Right atrium auricular region (tissue), 2 donors: ENCODE data around the gene CD4. TPM values are rescaled to one million over a fixed set of nuclear protein-coding genes. Genes with fewer than 3 reads are reported as not detected.
A peak's percentile ranks its signal among the peaks of the same experiment; 100 is the strongest.

Experiments
- DNase-seq: peaks from one replicate; pipeline ENCODE4 v3.0.0-alpha.2; 2019; ENCODE audit warnings: low spot score
- H3K27ac ChIP-seq, 2 donors: fragments of 200-600 bp; sonication (generic); 1 replicate in 1 of 2; 2 replicates in 1 of 2; pipeline ENCODE4 v1.5.1; 2016 to 2019
- H3K27me3 ChIP-seq, 2 donors: fragments of 200-600 bp; sonication (generic); one replicate each; pipeline versions ENCODE4 v1.5.1 to v1.6.0; 2017 to 2019
- H3K36me3 ChIP-seq: fragments of 200-600 bp; sonication (generic); one replicate; pipeline ENCODE4 v1.5.1; 2016
- H3K4me1 ChIP-seq, 2 donors: fragments of 200-600 bp; sonication (generic); one replicate each; pipeline versions ENCODE4 v1.5.1 to v1.6.0; 2017 to 2019
- H3K4me3 ChIP-seq, 2 donors: fragments of 200-600 bp; sonication (generic); 1 replicate in 1 of 2; 2 replicates in 1 of 2; pipeline ENCODE4 v1.5.1; 2017 to 2019; ENCODE audit warnings: mild to moderate bottlenecking in 1 of 2, moderate library complexity in 1 of 2
- H3K9me3 ChIP-seq, 2 donors: fragments of 200-600 bp; sonication (generic); one replicate each; pipeline ENCODE4 v1.5.1; 2019
- total RNA-seq, 2 donors: library from RNA; depleted of rRNA; stranded (reverse); fragments of >200 nt; gene quantifications; one replicate each; pipeline ENCODE4 v1.1.0, GENCODE V29; 2016
- TF ChIP-seq, protein P1 (sequence below), 2 donors: fragments of 200-600 bp; sonication (generic); IDR thresholded peaks; one replicate each; pipeline ENCODE4 v1.5.1; 2019; ENCODE audit warnings: antibody characterized with exemption in 2 of 2

Gene CD4
- total RNA-seq, 2 donors from 2014 or later = 3.2 to 7.3 TPM

GRCh38 chr12:6851921-6852650 is 62.8 kb downstream of the CD4 start, which contains the start of gene USP5:
Gene USP5 (plus strand): TSS chr12:6852150. CDS start chr12:6852180, 30 bp downstream.
- TF ChIP-seq, protein P1, sequence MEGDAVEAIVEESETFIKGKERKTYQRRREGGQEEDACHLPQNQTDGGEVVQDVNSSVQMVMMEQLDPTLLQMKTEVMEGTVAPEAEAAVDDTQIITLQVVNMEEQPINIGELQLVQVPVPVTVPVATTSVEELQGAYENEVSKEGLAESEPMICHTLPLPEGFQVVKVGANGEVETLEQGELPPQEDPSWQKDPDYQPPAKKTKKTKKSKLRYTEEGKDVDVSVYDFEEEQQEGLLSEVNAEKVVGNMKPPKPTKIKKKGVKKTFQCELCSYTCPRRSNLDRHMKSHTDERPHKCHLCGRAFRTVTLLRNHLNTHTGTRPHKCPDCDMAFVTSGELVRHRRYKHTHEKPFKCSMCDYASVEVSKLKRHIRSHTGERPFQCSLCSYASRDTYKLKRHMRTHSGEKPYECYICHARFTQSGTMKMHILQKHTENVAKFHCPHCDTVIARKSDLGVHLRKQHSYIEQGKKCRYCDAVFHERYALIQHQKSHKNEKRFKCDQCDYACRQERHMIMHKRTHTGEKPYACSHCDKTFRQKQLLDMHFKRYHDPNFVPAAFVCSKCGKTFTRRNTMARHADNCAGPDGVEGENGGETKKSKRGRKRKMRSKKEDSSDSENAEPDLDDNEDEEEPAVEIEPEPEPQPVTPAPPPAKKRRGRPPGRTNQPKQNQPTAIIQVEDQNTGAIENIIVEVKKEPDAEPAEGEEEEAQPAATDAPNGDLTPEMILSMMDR (IDR thresholded peaks at IDR 0.05) = no peak

DNA sequence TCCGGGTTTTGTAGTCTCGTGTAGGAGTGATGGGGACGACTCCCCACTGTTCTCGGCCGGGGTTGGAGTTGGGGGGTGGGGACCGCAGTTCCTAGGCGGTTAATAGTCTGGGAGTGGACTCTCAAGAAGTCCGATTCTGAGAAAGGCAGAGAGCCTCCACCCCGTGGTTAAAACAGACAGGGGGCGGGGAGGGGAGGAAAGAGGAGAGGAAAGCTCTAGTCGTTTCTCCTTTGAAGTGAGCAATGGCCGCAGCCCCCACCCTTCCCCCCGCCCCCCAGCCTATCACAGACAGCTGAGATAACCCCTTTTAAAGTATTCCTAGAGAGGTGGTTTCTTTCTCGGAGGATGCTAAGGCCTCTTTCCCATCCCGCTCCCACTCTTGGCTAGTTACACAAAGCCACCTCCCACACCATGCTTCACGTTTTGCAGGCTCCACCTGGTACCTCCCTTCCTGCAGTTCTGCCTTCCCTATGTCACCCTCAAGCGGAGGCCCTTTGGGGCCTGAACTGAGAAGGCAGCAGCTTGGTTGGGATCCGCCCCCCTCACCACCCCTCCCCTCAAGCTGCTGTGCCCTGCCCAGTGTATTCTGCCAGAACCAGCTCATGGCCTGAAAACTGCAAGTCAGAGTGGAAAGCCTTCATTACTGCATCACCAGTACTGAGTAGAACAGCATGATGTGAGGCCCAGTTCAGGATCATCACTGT is 63.5 kb downstream of the CD4 start:
- Histone ChIP-seq H3K4me1 (peaks cover 0 to 15% of the 10 kb centered on the region in 2 donors), H3K27ac (peak overlapping the region; percentile 60 to 97), H3K36me3 (peaks cover 20% of the 10 kb centered on the region), H3K4me3 (peak overlapping the region; percentile 68 to 85), H3K27me3 (no peaks in the 10 kb centered on the region), H3K9me3 (no peaks in the 10 kb centered on the region)
- DNase-seq = no peak
- TF ChIP-seq, protein P1 (IDR thresholded peaks at IDR 0.05) = no peak

More at GRCh38 chr12:6851921-6852650, 62.8 kb downstream of the CD4 start, which contains the start of gene USP5:
- H3K27me3 ChIP-seq = no peaks in the 10 kb centered on the region
- peaks cover 0 to 15% of the 10 kb centered on the region in 2 donors for H3K4me1 ChIP-seq
- peak within 1 kb of the TSS; percentile 97 for H3K27ac ChIP-seq
- peaks cover 17% of the 10 kb centered on the region for H3K36me3 ChIP-seq
- no peaks in the 10 kb centered on the region for H3K9me3 ChIP-seq
- peak; percentile 99 for DNase-seq
- H3K4me3 ChIP-seq = peak within 1 kb of the TSS; percentile 68 to 85

GRCh38 chr12:6853626-6854025 is 64.3 kb downstream of the CD4 start:
- no peak overlapping the region for H3K4me3 ChIP-seq
- H3K4me1 ChIP-seq = peaks cover 0 to 15% of the 10 kb centered on the region in 2 donors

GRCh38 chr12:6854036-6854435 is 64.7 kb downstream of the CD4 start:
- peaks cover 32% of the 10 kb centered on the region for H3K36me3 ChIP-seq
- TF ChIP-seq, protein P1 (IDR thresholded peaks at IDR 0.05) = no peak
- H3K4me3 ChIP-seq = no peak overlapping the region
- DNase-seq = no peak
- H3K27ac ChIP-seq = no peak overlapping the region
- no peaks in the 10 kb centered on the region for H3K9me3 ChIP-seq
- H3K4me1 ChIP-seq = peaks cover 0 to 15% of the 10 kb centered on the region in 2 donors
- H3K27me3 ChIP-seq = no peaks in the 10 kb centered on the region

More at GRCh38 chr12:6853626-6854025, 64.3 kb downstream of the CD4 start:
- Histone ChIP-seq H3K27me3 (no peaks in the 10 kb centered on the region), H3K36me3 (peaks cover 28% of the 10 kb centered on the region), H3K9me3 (no peaks in the 10 kb centered on the region), H3K27ac (peak overlapping the region in 1 of 2 donors; percentile 97)
- no peak for DNase-seq
- TF ChIP-seq, protein P1 (IDR thresholded peaks at IDR 0.05) = no peak

GRCh38 chr12:6855322-6855721 is 66.0 kb downstream of the CD4 start:
- H3K4me3 ChIP-seq = no peak overlapping the region
- no peaks in the 10 kb centered on the region for H3K9me3 ChIP-seq
- H3K27me3 ChIP-seq = no peaks in the 10 kb centered on the region
- peaks cover 45% of the 10 kb centered on the region for H3K36me3 ChIP-seq
- no peak overlapping the region for H3K27ac ChIP-seq
- peaks cover 0 to 15% of the 10 kb centered on the region in 2 donors for H3K4me1 ChIP-seq
- TF ChIP-seq, protein P1 (IDR thresholded peaks at IDR 0.05) = no peak
- DNase-seq = no peak
